ENCODE results near the gene KIF21B.
"Not testable (repeated sequence)": the region's sequence is repeated elsewhere in the genome, so short reads cannot be mapped to it uniquely, and the experiment has no call there.

KIF21B gene

GRCh38 chr1:200970771-200971427 is 52.6 kb downstream of the KIF21B start:
- no peak for DNase-seq (ENCODE audit: low spot score)

- no peak for DNase-seq (ENCODE audit: low spot score)
Observed at GRCh38 chr1:200969726-200970561, 53.6 kb downstream of the KIF21B start.

- DNase-seq (ENCODE audit: low spot score), result no peak
Observed at GRCh38 chr1:200968469-200969410, 54.8 kb downstream of the KIF21B start.

GRCh38 chr1:200967693-200968468 is 55.6 kb downstream of the KIF21B start:
- DNase-seq (ENCODE audit: low spot score), result no peak

- no peak for DNase-seq (ENCODE audit: low spot score)
Observed at GRCh38 chr1:200966934-200967333, 56.6 kb downstream of the KIF21B start.

GRCh38 chr1:200965111-200965805 is 58.3 kb downstream of the KIF21B start:
- DNase-seq (ENCODE audit: low spot score), result no peak

- DNase-seq (ENCODE audit: low spot score), result not testable (repeated sequence)
Observed at GRCh38 chr1:200963888-200964287, 59.6 kb downstream of the KIF21B start.

GRCh38 chr1:200963076-200963475 is 60.4 kb downstream of the KIF21B start:
- no peak for DNase-seq (ENCODE audit: low spot score)

GRCh38 chr1:200962631-200963030 is 60.9 kb downstream of the KIF21B start:
- DNase-seq (ENCODE audit: low spot score), result no peak

GRCh38 chr1:200962151-200962550 is 61.4 kb downstream of the KIF21B start:
- DNase-seq (ENCODE audit: low spot score), result not testable (repeated sequence)

GRCh38 chr1:200960948-200961340 is 62.6 kb downstream of the KIF21B start:
- DNase-seq (ENCODE audit: low spot score), result no peak

GRCh38 chr1:200960236-200960947 is 63.1 kb downstream of the KIF21B start:
- DNase-seq (ENCODE audit: low spot score), result no peak

GRCh38 chr1:200959411-200959921 is 64.0 kb downstream of the KIF21B start:
- DNase-seq (ENCODE audit: low spot score), result no peak

- DNase-seq (ENCODE audit: low spot score), result no peak
Observed at GRCh38 chr1:200958597-200958996, 64.9 kb downstream of the KIF21B start.

- no peak for DNase-seq (ENCODE audit: low spot score)
Observed at GRCh38 chr1:200954434-200954833, 69.1 kb downstream of the KIF21B start.

GRCh38 chr1:200951016-200951415 is 72.5 kb downstream of the KIF21B start:
- no peak for DNase-seq (ENCODE audit: low spot score)

- no peak for DNase-seq (ENCODE audit: low spot score)
Observed at GRCh38 chr1:200949626-200950025, 73.9 kb downstream of the KIF21B start.

GRCh38 chr1:200947059-200947566 is 76.4 kb downstream of the KIF21B start:
- DNase-seq (ENCODE audit: low spot score), result no peak

GRCh38 chr1:200945111-200945510 is 78.4 kb downstream of the KIF21B start:
- DNase-seq (ENCODE audit: low spot score), result no peak

GRCh38 chr1:200938955-200939354 is 84.6 kb downstream of the KIF21B start:
- no peak for DNase-seq (ENCODE audit: low spot score)

All from HuH-7.5 (cell line).